ENCODE measurements around the gene SPTB.
"Not testable (repeated sequence)": the region's sequence is repeated elsewhere in the genome, so short reads cannot be mapped to it uniquely, and the experiment has no call there.

Gene SPTB

GRCh38 chr14:64914237-64915028, 34.7 kb upstream of the SPTB start, which contains the start of gene CHURC1:
CHURC1 (plus strand) TSS chr14:64914455; CDS start chr14:64914496, 41 bp downstream.
- Histone ChIP-seq H2BK120ac (ENCODE audit: low read depth, low read length) (peak within 1 kb of the TSS; percentile 35), H2BK5ac (ENCODE audit: low read depth, low read length, poor library complexity, severe bottlenecking) (peak within 1 kb of the TSS; percentile 68), H3K4me3 (ENCODE audit: insufficient read depth in 1 of 2, low read depth in 1 of 2, low read length in 2 of 2) (peak within 1 kb of the TSS; percentile 88 to 89), H3K4me1 (ENCODE audit: control insufficient read depth, insufficient read depth, low read depth, low read length) (peaks cover 4% of the 10 kb centered on the region), H3K4ac (ENCODE audit: low read depth in 1 of 2, low read length in 2 of 2) (peak within 1 kb of the TSS; percentile 83 to 95), H3K79me1 (replicated peaks; ENCODE audit: low read length, poor library complexity, severe bottlenecking) (peaks cover 2% of the 10 kb centered on the region), H3K9ac (ENCODE audit: low read length) (peak within 1 kb of the TSS; percentile 97), H2AK5ac (ENCODE audit: low read length, severe bottlenecking) (peak within 1 kb of the TSS; percentile 83), H3K36me3 (ENCODE audit: control insufficient read depth in 1 of 2, insufficient read depth in 2 of 2, low read depth in 1 of 2, low read length in 2 of 2) (no peaks in the 10 kb centered on the region), H4K91ac (ENCODE audit: low read length) (peak within 1 kb of the TSS; percentile 67), H3K23ac (ENCODE audit: low read length in 2 of 2) (no peak within 1 kb of the TSS), H2BK12ac (ENCODE audit: low read length in 2 of 2) (no peak within 1 kb of the TSS), H2BK15ac (ENCODE audit: low read depth, poor library complexity, severe bottlenecking) (peak within 1 kb of the TSS; percentile 39), H3K27me3 (ENCODE audit: control insufficient read depth in 1 of 2, insufficient read depth in 1 of 2, low read length in 2 of 2) (peaks cover 3 to 7% of the 10 kb centered on the region in 2 experiments), H3K27ac (ENCODE audit: low read length, poor library complexity, severe bottlenecking) (peak within 1 kb of the TSS; percentile 83), H3K4me2 (ENCODE audit: low read length, poor library complexity, severe bottlenecking) (peak within 1 kb of the TSS; percentile 65), H3K9me3 (ENCODE audit: control insufficient read depth, low read length) (no peaks in the 10 kb centered on the region), H3K14ac (ENCODE audit: low read length in 2 of 2) (peak within 1 kb of the TSS in 1 of 2 experiments; percentile 96), H2AFZ (ENCODE audit: low read depth, low read length) (peak within 1 kb of the TSS; percentile 76), H4K8ac (ENCODE audit: low read length) (peak within 1 kb of the TSS; percentile 71), H3K18ac (ENCODE audit: low read depth in 1 of 2, low read length in 2 of 2) (peak within 1 kb of the TSS; percentile 78 to 95)
- WGBS: under 1% methylated on average over 49 of the region's 49 CpGs
- DNase-seq: peak; percentile 98

DNA sequence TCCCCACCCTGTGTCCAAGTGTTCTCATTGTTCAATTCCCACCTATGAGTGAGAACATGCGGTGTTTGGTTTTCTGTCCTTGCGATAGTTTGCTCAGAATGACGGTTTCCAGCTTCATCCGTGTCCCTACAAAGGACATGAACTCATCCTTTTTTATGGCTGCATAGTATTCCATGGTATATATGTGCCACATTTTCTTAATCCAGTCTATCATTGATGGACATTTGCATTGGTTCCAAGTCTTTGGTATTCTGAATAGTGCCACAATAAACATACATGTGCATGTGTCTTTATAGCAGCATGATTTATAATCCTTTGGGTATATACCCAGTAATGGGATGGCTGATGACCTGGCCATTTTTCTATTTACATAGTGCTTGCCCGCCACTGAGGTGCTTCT, 33.8 kb upstream of the SPTB start:
- H3K79me1 ChIP-seq (replicated peaks; ENCODE audit: low read length, poor library complexity, severe bottlenecking); H3K23ac ChIP-seq (ENCODE audit: low read length in 2 of 2); H3K36me3 ChIP-seq (ENCODE audit: control insufficient read depth in 1 of 2, insufficient read depth in 2 of 2, low read depth in 1 of 2, low read length in 2 of 2); H3K27ac ChIP-seq (ENCODE audit: low read length, poor library complexity, severe bottlenecking); H3K14ac ChIP-seq (ENCODE audit: low read length in 2 of 2); H2BK12ac ChIP-seq (ENCODE audit: low read length in 2 of 2); H2AK5ac ChIP-seq (ENCODE audit: low read length, severe bottlenecking); H3K4me1 ChIP-seq (ENCODE audit: control insufficient read depth, insufficient read depth, low read depth, low read length); H4K8ac ChIP-seq (ENCODE audit: low read length); H2BK120ac ChIP-seq (ENCODE audit: low read depth, low read length); H3K9me3 ChIP-seq (ENCODE audit: control insufficient read depth, low read length); H3K4ac ChIP-seq (ENCODE audit: low read depth in 1 of 2, low read length in 2 of 2); H2BK5ac ChIP-seq (ENCODE audit: low read depth, low read length, poor library complexity, severe bottlenecking); DNase-seq; H4K91ac ChIP-seq (ENCODE audit: low read length); H2AFZ ChIP-seq (ENCODE audit: low read depth, low read length); H2BK15ac ChIP-seq (ENCODE audit: low read depth, poor library complexity, severe bottlenecking); H3K18ac ChIP-seq (ENCODE audit: low read depth in 1 of 2, low read length in 2 of 2): not testable (repeated sequence)
- H3K4me2 ChIP-seq (ENCODE audit: low read length, poor library complexity, severe bottlenecking): peak overlapping the region; percentile 34
- peaks cover 9 to 16% of the 10 kb centered on the region in 2 experiments for H3K27me3 ChIP-seq (ENCODE audit: control insufficient read depth in 1 of 2, insufficient read depth in 1 of 2, low read length in 2 of 2)
- peak overlapping the region; percentile 97 for H3K9ac ChIP-seq (ENCODE audit: low read length)
- 88% methylated on average over 1 of the region's 5 CpGs for WGBS
- H3K4me3 ChIP-seq (ENCODE audit: insufficient read depth in 1 of 2, low read depth in 1 of 2, low read length in 2 of 2): peak overlapping the region in 1 of 2 experiments; percentile 88

GRCh38 chr14:64912261-64912660, 32.6 kb upstream of the SPTB start:
- no peak overlapping the region for H2BK12ac ChIP-seq (ENCODE audit: low read length in 2 of 2)
- no peak overlapping the region for H2BK120ac ChIP-seq (ENCODE audit: low read depth, low read length)
- H2BK15ac ChIP-seq (ENCODE audit: low read depth, poor library complexity, severe bottlenecking): no peak overlapping the region
- no peak overlapping the region for H3K9ac ChIP-seq (ENCODE audit: low read length)
- peak; percentile 8 for DNase-seq
- no peak overlapping the region for H3K4me2 ChIP-seq (ENCODE audit: low read length, poor library complexity, severe bottlenecking)
- peaks cover 2% of the 10 kb centered on the region for H3K4me1 ChIP-seq (ENCODE audit: control insufficient read depth, insufficient read depth, low read depth, low read length)
- no peak overlapping the region for H2AK5ac ChIP-seq (ENCODE audit: low read length, severe bottlenecking)
- H3K4me3 ChIP-seq (ENCODE audit: insufficient read depth in 1 of 2, low read depth in 1 of 2, low read length in 2 of 2): no peak overlapping the region
- no peak overlapping the region for H4K8ac ChIP-seq (ENCODE audit: low read length)
- H3K36me3 ChIP-seq (ENCODE audit: control insufficient read depth in 1 of 2, insufficient read depth in 2 of 2, low read depth in 1 of 2, low read length in 2 of 2): no peaks in the 10 kb centered on the region
- H3K4ac ChIP-seq (ENCODE audit: low read depth in 1 of 2, low read length in 2 of 2): no peak overlapping the region
- no peak overlapping the region for H3K18ac ChIP-seq (ENCODE audit: low read depth in 1 of 2, low read length in 2 of 2)
- H3K79me1 ChIP-seq (replicated peaks; ENCODE audit: low read length, poor library complexity, severe bottlenecking): peaks cover 2% of the 10 kb centered on the region
- no peak overlapping the region for H3K27ac ChIP-seq (ENCODE audit: low read length, poor library complexity, severe bottlenecking)
- peaks cover 9 to 18% of the 10 kb centered on the region in 2 experiments for H3K27me3 ChIP-seq (ENCODE audit: control insufficient read depth in 1 of 2, insufficient read depth in 1 of 2, low read length in 2 of 2)
- H3K23ac ChIP-seq (ENCODE audit: low read length in 2 of 2): no peak overlapping the region
- H4K91ac ChIP-seq (ENCODE audit: low read length): no peak overlapping the region
- no CpG with 5 or more reads among the region's 1 CpG for WGBS
- no peak overlapping the region for H2BK5ac ChIP-seq (ENCODE audit: low read depth, low read length, poor library complexity, severe bottlenecking)
- H3K9me3 ChIP-seq (ENCODE audit: control insufficient read depth, low read length): no peaks in the 10 kb centered on the region
- H3K14ac ChIP-seq (ENCODE audit: low read length in 2 of 2): no peak overlapping the region
- no peak overlapping the region for H2AFZ ChIP-seq (ENCODE audit: low read depth, low read length)

- Histone ChIP-seq H2BK12ac (ENCODE audit: low read length in 2 of 2) (no peak overlapping the region), H3K9ac (ENCODE audit: low read length) (no peak overlapping the region), H3K4ac (ENCODE audit: low read depth in 1 of 2, low read length in 2 of 2) (no peak overlapping the region), H3K79me1 (replicated peaks; ENCODE audit: low read length, poor library complexity, severe bottlenecking) (no peaks in the 10 kb centered on the region), H3K36me3 (ENCODE audit: control insufficient read depth in 1 of 2, insufficient read depth in 2 of 2, low read depth in 1 of 2, low read length in 2 of 2) (no peaks in the 10 kb centered on the region), H2BK5ac (ENCODE audit: low read depth, low read length, poor library complexity, severe bottlenecking) (no peak overlapping the region), H2AFZ (ENCODE audit: low read depth, low read length) (no peak overlapping the region), H3K4me3 (ENCODE audit: insufficient read depth in 1 of 2, low read depth in 1 of 2, low read length in 2 of 2) (no peak overlapping the region), H2BK15ac (ENCODE audit: low read depth, poor library complexity, severe bottlenecking) (no peak overlapping the region), H3K27me3 (ENCODE audit: control insufficient read depth in 1 of 2, insufficient read depth in 1 of 2, low read length in 2 of 2) (peaks cover 9 to 30% of the 10 kb centered on the region in 2 experiments), H3K14ac (ENCODE audit: low read length in 2 of 2) (no peak overlapping the region), H2BK120ac (ENCODE audit: low read depth, low read length) (no peak overlapping the region), H4K8ac (ENCODE audit: low read length) (no peak overlapping the region), H3K18ac (ENCODE audit: low read depth in 1 of 2, low read length in 2 of 2) (no peak overlapping the region), H3K27ac (ENCODE audit: low read length, poor library complexity, severe bottlenecking) (no peak overlapping the region), H2AK5ac (ENCODE audit: low read length, severe bottlenecking) (no peak overlapping the region), H3K4me2 (ENCODE audit: low read length, poor library complexity, severe bottlenecking) (no peak overlapping the region), H3K23ac (ENCODE audit: low read length in 2 of 2) (no peak overlapping the region), H3K9me3 (ENCODE audit: control insufficient read depth, low read length) (no peaks in the 10 kb centered on the region), H4K91ac (ENCODE audit: low read length) (no peak overlapping the region), H3K4me1 (ENCODE audit: control insufficient read depth, insufficient read depth, low read depth, low read length) (peaks cover 2% of the 10 kb centered on the region)
- 6% methylated on average over 2 of the region's 3 CpGs for WGBS
- DNase-seq: peak; percentile 63
Observed at GRCh38 chr14:64910847-64911495, 31.3 kb upstream of the SPTB start.
